K562 (cell line): ENCODE data around the gene KCNH3. TPM values are rescaled to one million over a fixed set of nuclear protein-coding genes. Genes with fewer than 3 reads are reported as not detected.

Experiments
- ATAC-seq: fragments of 200-7000 bp; cut with Tn5 transposase; 3 replicates; pipeline ENCODE4 v1.9.1; 2020; ENCODE audit warnings: moderate library complexity
- BruUV-seq: library from RNA; stranded (reverse); fragments of 400-500 nt; replicated peaks from 2 replicates; lab custom pipeline; 2021; lab: Mats Ljungman, UMichigan
- CTCF ChIA-PET: fragments of 300-600 bp; formaldehyde crosslinking; extraction: SDS; loops from one replicate; lab custom pipeline; 2021; ENCODE audit warnings: low intra/inter-chr PET ratio; lab: Yijun Ruan, JAX
- POLR2A ChIA-PET: fragments of 300-600, 350-650 bp; sonication (Branson Sonifier 250); formaldehyde crosslinking; extraction: SDS; loops from one replicate; lab custom pipeline; 2021; ENCODE audit warnings: antibody characterized with exemption, inconsistent platforms; lab: Yijun Ruan, JAX
- DNase-seq, 4 experiments: peaks; one replicate each; pipeline versions ENCODE4 v3.0.0 to v3.0.0-alpha.2; 2011 to 2018; ENCODE audit warnings: low spot score in 3 of 4, mixed read lengths in 3 of 4; ENCODE audit errors: extremely low read depth in 1 of 4
- FAIRE-seq: peaks from 2 replicates; lab custom pipeline; 2011; peaks lifted over from hg19 to GRCh38; lab: Jason Lieb, UNC
- H2AFZ ChIP-seq: 2 replicates; pipeline ENCODE4 v1.6.0; 2011; ENCODE audit warnings: low read depth, low read length, control low read depth, inconsistent platforms
- H3K27ac ChIP-seq: fragments of 200-600 bp; 3 replicates; pipeline ENCODE4 v1.8.0; 2011; ENCODE audit warnings: low read depth, mild to moderate bottlenecking, control low read depth, inconsistent platforms, low read length, moderate library complexity, mixed read lengths; ENCODE audit errors: extremely low read depth
- H3K27me3 ChIP-seq, 2 experiments: fragments of 300-600 bp in 1 of 2; 2 replicates in 1 of 2; 3 replicates in 1 of 2; pipeline versions ENCODE4 v1.6.0 to v1.8.0; 2011; ENCODE audit warnings: inconsistent platforms in 2 of 2, low read length in 2 of 2, mild to moderate bottlenecking in 1 of 2, mixed read lengths in 1 of 2, moderate library complexity in 1 of 2; ENCODE audit not compliant: control insufficient read depth in 2 of 2, insufficient read depth in 2 of 2
- H3K36me3 ChIP-seq: fragments of 300-600 bp; 3 replicates; pipeline ENCODE4 v1.8.0; 2011; ENCODE audit warnings: mild to moderate bottlenecking, low read length, inconsistent platforms; ENCODE audit not compliant: control insufficient read depth, insufficient read depth
- H3K4me1 ChIP-seq, 2 experiments: fragments of 200-600 bp in 1 of 2; replicated peaks in 1 of 2; 2 replicates in 1 of 2; 3 replicates in 1 of 2; pipeline versions ENCODE4 v1.5.1 to v1.8.0; 2011; ENCODE audit warnings: inconsistent platforms in 2 of 2, low read length in 2 of 2, mild to moderate bottlenecking in 1 of 2, mixed read lengths in 1 of 2, moderate library complexity in 1 of 2; ENCODE audit not compliant: control insufficient read depth in 2 of 2, insufficient read depth in 2 of 2
- H3K4me2 ChIP-seq: 2 replicates; pipeline ENCODE4 v1.6.1; 2011; ENCODE audit warnings: low read length, control low read depth, inconsistent platforms, mixed read lengths; ENCODE audit not compliant: insufficient read depth
- H3K4me3 ChIP-seq: fragments of 200-600 bp; sonication (generic), shearing (Covaris generic); 2 replicates; pipeline ENCODE4 v1.5.1; 2016; ENCODE audit warnings: control low read depth, inconsistent platforms
- H3K79me2 ChIP-seq: fragments of 200-600 bp; 3 replicates; pipeline ENCODE4 v1.8.0; 2011; ENCODE audit warnings: low read length, inconsistent platforms; ENCODE audit not compliant: control insufficient read depth, insufficient read depth
- H3K9ac ChIP-seq, 2 experiments: 2 replicates each; pipeline versions ENCODE4 v1.6.0 to v1.6.1; 2011; ENCODE audit warnings: low read depth in 2 of 2, low read length in 2 of 2, control low read depth in 1 of 2, inconsistent platforms in 1 of 2, mild to moderate bottlenecking in 1 of 2, mixed read lengths in 1 of 2; ENCODE audit not compliant: insufficient read depth in 1 of 2
- H3K9me1 ChIP-seq: one replicate; pipeline ENCODE4 v1.6.0; 2011; ENCODE audit warnings: inconsistent platforms, mild to moderate bottlenecking, low read length, moderate library complexity; ENCODE audit not compliant: control insufficient read depth, insufficient read depth
- H3K9me3 ChIP-seq: replicated peaks from 2 replicates; pipeline ENCODE4 v1.5.1; 2011; ENCODE audit warnings: low read depth, low read length, inconsistent platforms; ENCODE audit not compliant: control insufficient read depth, insufficient read depth
- H4K20me1 ChIP-seq: replicated peaks from 2 replicates; pipeline ENCODE4 v1.6.1; 2011; ENCODE audit warnings: low read length, inconsistent platforms, mixed read lengths; ENCODE audit not compliant: control insufficient read depth, insufficient read depth
- ARID3B ChIP-seq: fragments of 250-450 bp; sonication (Bioruptor Pico); IDR thresholded peaks from 2 replicates; pipeline ENCODE4 v1.4.0; 2020; ENCODE audit warnings: borderline replicate concordance
- ATF3 ChIP-seq, 2 experiments: fragments of 450-650 bp in 1 of 2; sonication (generic) in 1 of 2; formaldehyde crosslinking in 1 of 2; IDR thresholded peaks in 1 of 2; conservative IDR thresholded peaks in 1 of 2; 2 replicates each; pipeline versions ENCODE4 v1.6.1 to v1.8.1; 2016 to 2023; ENCODE audit warnings: mild to moderate bottlenecking in 2 of 2, moderate library complexity in 2 of 2, inconsistent platforms in 1 of 2, missing genetic modification reagents in 1 of 2
- FOSL1 ChIP-seq: fragments of 200-800 bp; sonication (Bioruptor generic); conservative IDR thresholded peaks from 2 replicates; pipeline ENCODE4 v1.6.1; 2016; ENCODE audit warnings: missing genetic modification characterization, missing compliant biosample characterization
- FOXP1 ChIP-seq: sonication (generic); formaldehyde crosslinking; IDR thresholded peaks from 2 replicates; pipeline ENCODE4 v1.8.0; 2022; ENCODE audit warnings: mild to moderate bottlenecking, missing genetic modification reagents
- JUND ChIP-seq, 2 experiments: IDR thresholded peaks; 2 replicates in 1 of 2; 3 replicates in 1 of 2; pipeline ENCODE4 v1.6.1; 2011; ENCODE audit warnings: borderline replicate concordance in 2 of 2, low read depth in 2 of 2, low read length in 2 of 2, improper control_type of control experiment in 1 of 2, missing biosample characterization in 1 of 2, missing genetic modification characterization in 1 of 2, missing genetic modification reagents in 1 of 2
- MEIS2 ChIP-seq: fragments of 450-650 bp; IDR thresholded peaks from 2 replicates; pipeline ENCODE4 v1.6.1; 2014; ENCODE audit warnings: mild to moderate bottlenecking; ENCODE audit not compliant: partially characterized antibody
- NFIC ChIP-seq: fragments of 450-650 bp; IDR thresholded peaks from 2 replicates; pipeline ENCODE4 v1.6.1; 2017; ENCODE audit warnings: mild to moderate bottlenecking, inconsistent platforms
- PRPF4 ChIP-seq: fragments of 200-400 bp; formaldehyde crosslinking; IDR thresholded peaks from one replicate; pipeline ENCODE4 v1.6.1; 2017; ENCODE audit warnings: low read length, low read depth, mild to moderate bottlenecking; ENCODE audit not compliant: insufficient read depth, poor library complexity, severe bottlenecking
- TAL1 ChIP-seq: fragments of 450-650 bp; IDR thresholded peaks from 2 replicates; pipeline ENCODE4 v1.6.1; 2016; ENCODE audit warnings: mild to moderate bottlenecking
- TEAD1 ChIP-seq, 2 experiments: fragments of 450-650 bp in 1 of 2; sonication (generic) in 1 of 2; formaldehyde crosslinking; IDR thresholded peaks; 2 replicates each; pipeline versions ENCODE4 v1.4.0 to v1.8.0; 2020 to 2022; ENCODE audit warnings: mild to moderate bottlenecking in 2 of 2, missing genetic modification reagents in 1 of 2
- WGBS: fragments of 100-300 bp; shearing (Covaris generic); methylation state at CpG from one replicate; pipeline ENCODE4 v1.1.6; 2016; ENCODE audit warnings: low coverage, mixed read lengths; ENCODE audit not compliant: insufficient coverage; ENCODE audit errors: missing lambda C conversion rate; 5-methylcytosine and 5-hydroxymethylcytosine counted together
- in situ Hi-C: fragments of 300-500 bp; cut with MboI; formaldehyde crosslinking; loops from 4 replicates; pipeline ENCODE4 v1.15.0; 2018; ENCODE audit warnings: inconsistent platforms, mixed read lengths
- intact Hi-C: fragments of 100-400 bp; cut with micrococcal nuclease; formaldehyde crosslinking; loops from 2 replicates; pipeline ENCODE4 v1.14.2; 2022
- polyA plus RNA-seq, 8 experiments: library from polyadenylated mRNA; depleted of rRNA in 4 of 8; stranded (reverse) in 5 of 8; unstranded in 3 of 8; fragments of >200 nt; fragmentation: Nextera tagmentation in 2 of 8; fragmentation: Illumina TruSeq in 1 of 8; extraction: Ambion mirVana in 2 of 8; extraction: Trizol in 1 of 8; gene quantifications; 2 replicates each; pipeline versions ENCODE4 v1.2.1 to v1.2.3, GENCODE V29; 2011 to 2014; ENCODE audit warnings: inconsistent platforms in 1 of 8, missing spikeins in 1 of 8
- total RNA-seq, 7 experiments: library from RNA; depleted of rRNA in 6 of 7; stranded (reverse); fragments of >200 nt in 6 of 7; fragmentation: Illumina TruSeq in 2 of 7; extraction: Trizol in 2 of 7; gene quantifications; 2 replicates each; pipeline versions ENCODE4 v1.2.1 to v1.2.3, GENCODE V29; 2011 to 2021; ENCODE audit warnings: low replicate concordance in 1 of 7

Gene KCNH3
- total and polyA plus RNA-seq, 9 of the 15 experiments (the other 6 are each of a cell fraction or from before 2014, with no cell fraction given), result 0.01 to 0.09 TPM; not detected in 7

- 54% methylated on average over 2 of the region's 2 CpGs for WGBS
- intact Hi-C loops (no loop called here), in situ Hi-C loops (loop anchor here (5.0 kb wide), 1 partner anchor 157 kb away; no protein-coding TSS in a partner anchor)
- no peaks in the 10 kb centered on the region for H3K9me1 ChIP-seq
- FAIRE-seq (peak; percentile 58), ATAC-seq (no peak), DNase-seq (peak in 1 of 4 experiments; percentile 28)
- peak; percentile 62; the same call in 1 of the 2 replicates for TF ChIP-seq FOSL1 (tag)
- TF ChIP-seq ATF3 (IDR thresholded peaks at IDR 0.05), result peak; percentile 58
- no peak for TF ChIP-seq ATF3 (CRISPR knock-in tag; conservative IDR thresholded peaks at IDR 0.05)
- no peak for TF ChIP-seq TAL1
- TF ChIP-seq MEIS2, result peak; percentile 4
- no peak for TF ChIP-seq TEAD1 (CRISPR knock-in tag; IDR thresholded peaks at IDR 0.05)
- peak; percentile 42 for TF ChIP-seq NFIC
- no peak for TF ChIP-seq PRPF4
- peak; percentile 48; the same call in 1 of the 2 replicates for TF ChIP-seq JUND (IDR thresholded peaks at IDR 0.05; ENCODE audit: borderline replicate concordance, low read depth, low read length)
- TF ChIP-seq JUND (tag; IDR thresholded peaks at IDR 0.05; ENCODE audit: borderline replicate concordance, low read depth, low read length), result no peak
- no peak for TF ChIP-seq ARID3B
- no peak for TF ChIP-seq FOXP1
- H3K9me3 ChIP-seq, result no peaks in the 10 kb centered on the region
- no peak overlapping the region for H3K9ac ChIP-seq
- no peaks in the 10 kb centered on the region for H3K79me2 ChIP-seq
- no peak overlapping the region for H2AFZ ChIP-seq
- BruUV-seq, result no TSS peak
- no peak overlapping the region for H3K27ac ChIP-seq
- peaks cover 9% of the 10 kb centered on the region; the same call in 2 of the 3 replicates for H3K36me3 ChIP-seq
- ChIA-PET CTCF (interaction anchor here (1.1 kb wide), 1 partner anchor 61 kb away, joined by 3 read pairs; no protein-coding TSS in a partner anchor), POLR2A (no interaction called here)
- no peaks in the 10 kb centered on the region for H3K4me1 ChIP-seq
- H3K4me2 ChIP-seq, result no peak overlapping the region
- H4K20me1 ChIP-seq, result no peaks in the 10 kb centered on the region
- no peak overlapping the region for H3K4me3 ChIP-seq
- H3K27me3 ChIP-seq, result no peaks in the 10 kb centered on the region
Measured at GRCh38 chr12:49518914-49519573, 19.8 kb upstream of the KCNH3 start.
